GM21717 (cell line): Measurements from ENCODE around the gene APBA2.

Experiments
- ATAC-seq: cut with Tn5 transposase; IDR thresholded peaks from one replicate; pipeline ENCODE4 v1.9.1; 2021; ENCODE audit warnings: mild to moderate bottlenecking, moderate library complexity; ENCODE audit not compliant: unreplicated experiment

The APBA2 gene

GRCh38 chr15:29128671-29129070 lies 242.9 kb downstream of the APBA2 start:
- no peak for ATAC-seq

DNA sequence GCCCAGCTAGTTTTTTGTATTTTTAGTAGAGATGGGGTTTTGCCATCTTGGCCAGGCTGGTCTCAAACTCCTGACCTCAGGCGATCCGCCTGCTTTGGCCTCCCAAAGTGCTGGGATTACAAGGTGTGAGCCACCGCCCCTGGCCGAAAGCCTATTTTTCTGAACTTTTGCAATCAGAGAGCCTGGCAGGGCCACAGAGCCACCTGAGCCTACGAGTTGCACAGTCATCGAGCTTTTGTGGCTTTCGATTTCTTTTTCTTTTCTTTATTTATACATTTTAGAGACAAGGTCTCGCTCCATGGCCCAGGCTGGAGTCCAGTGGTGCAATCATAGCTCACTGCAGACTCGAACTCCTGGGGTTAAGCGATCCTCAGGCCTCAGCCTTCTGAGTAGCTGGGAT lies 243.4 kb downstream of the APBA2 start:
- no peak for ATAC-seq

- ATAC-seq, result no peak
Measured at GRCh38 chr15:29129926-29130325, 244.2 kb downstream of the APBA2 start.

DNA sequence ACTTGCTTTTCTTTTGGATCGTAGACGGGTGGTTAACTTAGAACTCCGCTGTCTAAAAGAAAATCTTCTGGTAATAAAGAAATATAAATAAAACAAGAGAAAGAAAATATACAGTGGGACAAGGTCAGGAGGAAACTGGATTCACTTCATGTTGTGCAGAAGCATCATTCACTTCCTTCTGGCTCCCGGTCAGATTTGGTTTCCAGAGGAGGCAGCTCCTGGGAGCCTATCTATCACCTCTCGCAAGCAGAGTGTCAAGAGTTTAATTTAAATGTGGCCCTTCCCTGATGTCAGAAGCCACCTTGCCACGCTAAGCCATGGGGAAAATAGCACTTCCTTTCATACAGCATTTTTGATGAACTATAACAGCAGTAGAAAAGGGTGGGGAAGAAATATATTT lies 244.7 kb downstream of the APBA2 start:
- ATAC-seq, result no peak

DNA sequence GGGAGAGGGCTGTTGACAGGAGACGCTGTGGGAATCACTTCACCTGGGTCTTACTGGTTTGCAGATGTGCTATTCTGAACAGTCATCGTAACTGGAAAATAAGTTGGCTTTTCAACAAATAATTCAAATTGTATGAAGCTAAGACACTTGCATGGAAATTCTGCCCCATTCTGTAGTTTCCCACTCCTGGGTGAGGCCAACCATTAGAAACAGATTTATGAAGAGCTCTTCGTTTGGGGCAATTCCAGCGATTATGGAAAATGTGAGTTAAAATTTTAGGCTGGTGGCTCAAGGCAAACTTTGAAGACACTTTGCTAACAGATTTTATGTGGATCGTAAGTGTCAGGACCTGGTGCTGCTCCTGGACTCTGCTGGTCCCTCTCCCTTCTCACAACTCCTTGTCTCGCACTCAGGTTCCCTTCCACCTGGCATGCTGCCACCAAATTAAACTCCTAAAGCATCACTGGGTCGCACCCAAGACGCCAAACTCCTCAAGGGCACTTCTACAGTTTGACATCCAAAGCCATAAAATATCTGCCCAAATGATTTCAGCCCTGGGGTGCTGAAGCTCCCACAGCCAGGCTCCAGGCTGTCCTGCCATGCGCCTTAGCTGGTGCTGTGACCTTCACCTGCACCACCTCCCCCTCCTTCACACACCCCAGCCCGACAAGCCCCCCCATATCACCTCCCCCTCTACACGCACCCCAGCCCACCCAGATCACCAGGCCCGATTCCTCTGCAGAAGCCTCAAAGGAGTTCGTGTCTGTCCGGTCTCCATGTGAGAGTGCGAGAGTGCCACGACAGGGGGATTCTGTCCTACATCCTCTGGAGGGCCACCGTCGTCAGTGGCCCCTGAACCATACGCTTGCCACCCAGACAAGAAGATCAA lies 245.4 kb downstream of the APBA2 start:
- ATAC-seq, result no peak

DNA sequence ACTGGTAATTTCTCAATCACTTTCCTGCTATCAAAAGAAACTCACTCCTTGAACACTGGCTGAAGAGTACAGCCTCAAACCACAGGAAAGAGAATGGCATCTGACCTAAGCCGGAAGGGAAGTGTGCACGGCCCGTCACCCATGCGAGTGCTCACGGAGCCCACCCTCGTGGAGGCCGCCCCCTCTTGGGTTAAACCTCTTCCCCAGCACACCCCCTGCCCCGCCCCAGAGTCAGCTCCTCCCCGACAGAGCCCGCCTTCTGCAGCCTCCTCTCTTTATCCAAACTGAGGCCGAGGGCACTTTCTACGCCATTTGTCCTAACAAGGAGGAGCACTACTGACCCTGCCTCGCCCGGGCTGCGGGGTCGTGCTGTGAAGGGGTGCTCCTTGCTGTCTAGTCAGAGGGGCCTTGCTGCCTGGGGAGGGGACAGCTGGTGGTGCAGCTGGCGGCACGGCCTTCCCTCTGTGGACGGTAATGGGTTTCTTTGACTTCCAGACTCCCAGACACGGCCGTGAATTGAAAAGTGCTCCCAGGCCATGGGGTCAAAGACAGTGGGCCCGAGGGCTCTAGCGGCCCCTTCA lies 246.2 kb downstream of the APBA2 start:
- no peak for ATAC-seq

DNA sequence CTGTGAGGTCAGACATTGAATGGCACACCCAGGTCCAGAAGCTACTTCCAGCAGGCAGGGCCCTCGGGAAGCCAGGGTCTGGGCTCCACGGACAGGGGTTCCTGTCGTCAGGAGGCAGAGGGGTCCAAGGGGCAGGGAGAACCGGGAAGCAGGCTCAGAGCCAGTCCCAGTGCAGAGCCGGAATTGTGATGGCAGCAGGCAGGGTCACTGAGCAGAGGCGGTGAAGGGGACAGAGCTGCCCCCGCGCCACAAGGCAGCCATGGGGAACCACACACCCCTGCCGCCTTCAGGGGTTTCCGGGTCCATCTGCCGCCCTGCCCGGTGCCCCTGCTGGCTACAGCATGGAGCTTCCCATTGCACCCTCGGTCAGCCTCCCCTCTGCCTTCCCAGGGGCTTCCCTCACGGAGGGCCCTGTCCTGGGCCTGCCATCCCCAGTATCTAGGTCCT lies 247.0 kb downstream of the APBA2 start:
- no peak for ATAC-seq

DNA sequence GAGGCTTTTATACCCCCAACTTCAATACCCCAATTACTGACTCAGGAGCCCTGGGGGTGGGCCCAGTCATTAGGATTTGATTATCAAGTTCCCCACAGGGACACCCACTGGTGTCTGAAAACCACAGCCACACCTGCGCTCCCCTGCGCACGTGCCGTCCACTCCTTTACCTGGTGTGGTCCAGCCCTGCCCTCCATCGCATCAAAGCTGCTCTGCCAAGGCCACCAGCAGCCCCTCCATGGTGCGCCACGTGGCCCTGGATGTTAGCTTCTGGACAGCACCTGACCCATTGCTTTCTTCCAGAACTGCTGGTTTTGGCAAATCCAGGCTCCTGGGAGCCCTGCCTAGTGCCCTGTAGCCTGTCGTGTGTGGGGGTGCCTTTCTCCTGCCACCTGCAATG lies 247.5 kb downstream of the APBA2 start:
- ATAC-seq, result no peak

DNA sequence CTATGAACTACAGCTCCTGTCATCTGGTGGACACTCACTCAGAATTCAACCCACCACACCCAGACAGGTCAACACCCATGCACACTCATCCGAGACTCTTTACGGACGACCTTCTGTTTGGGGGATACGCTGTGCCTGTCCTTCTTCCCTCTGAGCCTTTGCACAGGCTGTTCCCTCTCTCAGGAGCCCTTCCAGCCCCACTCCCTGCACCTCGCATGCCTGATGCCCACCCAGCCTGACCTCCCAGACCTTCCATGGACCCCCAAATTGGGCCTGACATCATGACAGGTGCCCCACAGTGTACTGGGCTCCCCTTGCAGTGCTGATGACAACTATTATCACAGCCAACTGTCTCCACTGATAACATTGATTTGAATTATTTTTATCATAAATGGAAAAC lies 248.0 kb downstream of the APBA2 start:
- ATAC-seq, result no peak

DNA sequence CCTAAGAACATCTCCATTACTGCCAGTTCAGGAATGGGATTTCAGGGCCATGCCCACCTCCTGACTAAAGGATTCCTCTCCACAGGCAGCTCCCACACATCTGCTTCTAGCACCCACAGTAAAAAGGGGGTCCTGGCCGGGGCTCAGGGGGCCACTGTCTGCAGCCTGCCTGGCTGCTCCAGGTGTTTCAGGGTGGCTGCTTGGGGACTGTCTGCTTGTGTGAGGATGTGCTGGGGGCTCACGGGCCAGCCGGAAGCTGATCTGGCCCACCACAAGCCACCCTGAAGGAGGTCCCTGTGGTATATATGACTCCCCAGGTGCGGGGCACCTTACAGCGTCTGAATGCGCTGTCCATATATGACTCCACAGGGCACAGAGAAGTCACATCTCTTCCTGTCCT lies 248.5 kb downstream of the APBA2 start:
- no peak for ATAC-seq

DNA sequence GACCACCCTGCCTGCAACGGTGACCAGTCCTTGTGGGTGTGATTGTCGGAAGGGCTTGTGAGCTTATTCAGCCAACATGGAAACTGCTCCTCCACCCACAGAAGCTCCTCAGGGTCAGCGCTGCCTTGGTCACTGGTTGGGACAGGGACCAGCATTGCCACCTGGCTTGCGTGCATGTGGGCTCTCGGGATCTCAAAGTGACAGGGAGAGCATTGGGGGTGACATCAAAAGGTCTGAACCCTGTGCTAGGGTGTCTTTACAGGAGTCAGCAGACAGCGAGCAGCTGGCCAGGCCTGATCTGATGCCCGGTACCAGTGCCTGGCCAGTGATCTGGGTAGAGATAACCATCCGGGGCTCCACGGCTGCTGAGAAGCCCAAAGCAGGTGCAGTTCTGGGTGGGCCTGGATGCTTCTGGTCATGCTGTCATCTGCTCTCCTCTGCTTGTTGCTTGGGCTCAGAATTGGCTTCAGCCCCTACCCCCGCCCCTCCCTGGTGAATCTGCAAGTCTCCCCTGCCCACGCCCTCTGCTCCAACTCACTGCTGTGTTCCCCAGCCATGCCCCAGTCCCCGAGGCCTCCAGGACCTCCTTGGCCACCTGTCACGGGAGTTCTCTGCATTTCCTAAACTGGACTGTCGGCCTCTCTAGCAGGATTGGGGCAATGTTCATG lies 249.0 kb downstream of the APBA2 start:
- no peak for ATAC-seq

- ATAC-seq, result no peak
Measured at GRCh38 chr15:29135309-29135657, 249.5 kb downstream of the APBA2 start.

GRCh38 chr15:29135702-29136646 lies 250.2 kb downstream of the APBA2 start:
- ATAC-seq, result no peak

DNA sequence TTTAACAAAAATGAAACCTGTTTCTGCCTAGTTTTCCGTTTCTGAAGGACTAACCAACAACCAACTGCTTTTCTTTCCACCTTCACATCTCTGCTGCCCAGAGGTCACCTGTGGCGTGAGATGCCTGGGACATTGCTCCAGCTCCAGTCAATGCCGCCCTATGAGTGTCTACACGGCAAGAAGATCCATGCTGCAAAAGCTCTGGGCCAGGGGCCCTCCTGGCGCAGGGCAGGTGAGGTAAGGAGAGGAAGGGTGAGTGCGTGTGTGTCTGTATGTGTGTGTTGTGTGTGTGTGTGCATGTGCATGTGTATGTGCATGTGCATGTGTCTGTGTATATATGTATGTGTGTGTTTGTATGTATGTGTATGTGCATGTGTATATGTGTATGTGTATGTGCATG lies 252.5 kb downstream of the APBA2 start:
- ATAC-seq, result no peak

DNA sequence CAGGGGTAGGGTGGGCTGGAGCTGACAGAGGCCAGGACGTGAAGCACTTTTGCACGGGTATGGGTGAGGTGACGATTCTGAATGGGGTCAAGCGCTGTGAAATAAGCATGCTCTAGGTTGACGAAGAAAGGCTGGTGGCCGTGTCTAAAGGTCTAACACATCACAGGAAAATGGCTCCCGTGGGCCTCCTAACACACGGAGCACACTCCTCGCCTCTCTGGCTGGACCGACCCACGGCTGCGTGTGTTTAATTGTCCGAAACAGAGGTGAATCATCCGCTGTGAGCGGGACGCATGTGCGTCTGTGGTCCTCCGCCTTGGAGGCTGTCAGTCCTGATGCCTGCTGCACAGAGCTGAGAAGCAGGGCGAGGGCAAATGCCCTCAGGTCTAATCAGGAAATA lies 253.3 kb downstream of the APBA2 start:
- no peak for ATAC-seq

- ATAC-seq, result no peak
Measured at GRCh38 chr15:29139540-29140459, 254.0 kb downstream of the APBA2 start.

DNA sequence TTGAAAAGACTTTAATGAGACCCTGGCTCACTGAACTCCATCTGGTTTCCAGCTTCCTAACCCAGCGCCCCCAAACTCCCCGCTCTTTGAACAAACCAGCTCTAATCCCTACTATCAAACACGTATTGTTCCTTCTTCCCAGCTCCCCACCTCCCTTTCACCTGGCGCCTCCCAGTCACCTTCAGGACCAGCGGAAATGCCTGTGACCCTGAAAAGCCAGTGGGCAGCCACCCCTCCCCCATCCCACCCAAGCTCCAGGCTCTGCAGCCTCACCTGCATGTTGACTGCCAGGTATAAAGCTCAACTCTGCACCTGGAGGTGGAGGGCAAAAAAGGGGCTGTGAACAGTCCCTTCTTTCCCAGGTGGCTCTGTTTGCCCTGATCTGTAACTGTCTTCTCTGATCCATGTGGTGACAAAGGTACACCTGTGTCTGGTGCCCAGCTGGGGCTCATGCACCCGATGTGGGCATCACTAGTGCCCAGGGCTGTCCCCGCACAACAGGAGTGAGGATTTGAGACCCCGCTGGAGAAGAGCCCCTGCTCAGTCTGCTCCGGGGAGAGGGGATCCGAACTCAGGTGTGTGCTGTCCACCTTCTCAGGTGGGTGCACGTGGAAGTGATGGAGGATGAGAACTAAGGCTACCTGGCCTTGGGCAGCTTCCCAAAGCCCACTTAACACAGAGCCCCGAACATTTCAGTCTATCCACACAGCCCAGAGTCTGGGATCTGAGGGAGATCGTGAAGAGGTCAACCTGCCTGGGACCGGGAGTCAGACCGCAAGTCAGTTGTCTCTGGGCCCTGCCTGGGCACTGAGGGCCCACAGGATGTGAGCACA lies 254.9 kb downstream of the APBA2 start:
- no peak for ATAC-seq

- ATAC-seq, result no peak
Measured at GRCh38 chr15:29141308-29142128, 255.7 kb downstream of the APBA2 start.
